Measurements from ENCODE around the gene RNF213.
"Not testable (repeated sequence)": the region's sequence is repeated elsewhere in the genome, so short reads cannot be mapped to it uniquely, and the experiment has no call there.

Gene RNF213

DNA sequence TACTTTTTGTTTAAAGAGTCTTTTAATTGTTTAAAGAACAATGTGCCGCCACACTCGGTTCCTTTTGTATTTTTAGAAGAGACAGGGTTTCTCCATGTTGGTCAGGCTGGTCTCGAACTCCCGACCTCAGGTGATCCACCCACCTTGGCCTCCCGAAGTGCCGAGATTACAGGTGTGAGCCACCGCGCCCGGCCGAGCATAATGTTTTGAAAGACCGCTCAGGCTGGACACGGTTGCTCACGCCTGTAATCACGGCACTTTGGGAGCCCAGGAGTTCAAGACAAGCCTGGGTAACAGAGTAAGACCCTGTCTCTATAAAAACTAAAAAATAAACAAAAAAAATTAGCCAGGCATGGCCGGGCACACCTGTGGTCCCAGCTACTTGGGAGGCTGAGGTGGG is 59.8 kb downstream of the RNF213 start:
- DNase-seq (ENCODE audit: low spot score) = no peak

DNA sequence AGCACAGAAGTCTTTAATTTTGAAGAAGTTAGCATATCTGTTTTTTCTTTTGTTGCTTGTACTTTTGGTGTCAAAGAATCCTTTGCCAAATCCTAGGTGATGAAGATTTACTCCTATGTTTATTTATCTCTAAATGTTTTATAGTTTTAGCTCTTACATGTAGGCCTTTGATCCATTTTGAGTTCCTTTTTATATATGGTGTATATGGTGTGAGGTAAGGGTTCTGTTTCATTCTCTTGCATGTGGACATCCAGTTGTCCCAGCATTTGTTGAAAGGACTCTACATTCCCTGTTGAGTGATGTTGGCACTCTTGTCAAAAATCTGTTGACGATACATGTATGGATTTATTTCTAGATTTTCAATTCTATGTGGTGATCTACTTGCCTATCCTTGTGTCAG is 62.2 kb downstream of the RNF213 start:
- no peak for DNase-seq (ENCODE audit: low spot score)

DNA sequence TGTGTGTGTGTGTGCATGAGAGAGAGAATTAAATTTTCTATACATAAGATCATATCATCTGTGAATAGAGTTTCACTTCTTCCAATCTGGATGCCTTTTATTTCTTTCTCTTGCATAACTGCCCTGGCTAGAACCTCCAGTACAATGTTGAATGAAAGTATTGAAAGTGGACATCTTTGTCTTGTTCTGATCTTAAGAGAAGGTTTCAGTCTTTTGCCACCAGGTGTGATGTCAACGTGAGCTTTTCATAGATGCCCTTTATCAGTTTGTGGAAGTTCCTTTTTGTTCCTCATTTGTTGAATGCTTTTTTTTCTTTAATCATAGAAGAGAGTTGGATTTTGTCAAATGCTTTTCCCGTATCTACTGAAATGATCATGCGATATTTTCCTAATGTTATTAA is 63.3 kb downstream of the RNF213 start:
- DNase-seq (ENCODE audit: low spot score) = no peak

DNA sequence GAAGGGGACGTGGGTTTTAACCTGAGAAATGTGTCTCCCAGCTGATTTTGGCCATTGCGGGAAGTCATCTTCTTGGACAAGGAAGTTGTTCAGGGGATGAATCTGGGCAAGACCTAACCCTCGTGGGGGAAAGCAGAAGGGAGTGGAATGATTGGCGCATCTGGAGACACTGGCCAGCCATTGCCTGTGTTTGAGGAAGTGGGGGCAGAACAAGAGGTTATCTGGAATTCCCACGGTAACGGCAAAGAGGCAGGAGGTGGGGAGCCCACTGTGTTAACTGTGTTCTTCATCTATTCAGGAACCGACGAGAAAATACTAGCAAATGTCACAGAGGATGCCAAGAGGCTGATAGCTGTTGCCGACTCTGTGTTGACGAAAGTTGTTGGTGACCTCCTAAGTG is 66.9 kb downstream of the RNF213 start:
- no peak for DNase-seq (ENCODE audit: low spot score)

DNA sequence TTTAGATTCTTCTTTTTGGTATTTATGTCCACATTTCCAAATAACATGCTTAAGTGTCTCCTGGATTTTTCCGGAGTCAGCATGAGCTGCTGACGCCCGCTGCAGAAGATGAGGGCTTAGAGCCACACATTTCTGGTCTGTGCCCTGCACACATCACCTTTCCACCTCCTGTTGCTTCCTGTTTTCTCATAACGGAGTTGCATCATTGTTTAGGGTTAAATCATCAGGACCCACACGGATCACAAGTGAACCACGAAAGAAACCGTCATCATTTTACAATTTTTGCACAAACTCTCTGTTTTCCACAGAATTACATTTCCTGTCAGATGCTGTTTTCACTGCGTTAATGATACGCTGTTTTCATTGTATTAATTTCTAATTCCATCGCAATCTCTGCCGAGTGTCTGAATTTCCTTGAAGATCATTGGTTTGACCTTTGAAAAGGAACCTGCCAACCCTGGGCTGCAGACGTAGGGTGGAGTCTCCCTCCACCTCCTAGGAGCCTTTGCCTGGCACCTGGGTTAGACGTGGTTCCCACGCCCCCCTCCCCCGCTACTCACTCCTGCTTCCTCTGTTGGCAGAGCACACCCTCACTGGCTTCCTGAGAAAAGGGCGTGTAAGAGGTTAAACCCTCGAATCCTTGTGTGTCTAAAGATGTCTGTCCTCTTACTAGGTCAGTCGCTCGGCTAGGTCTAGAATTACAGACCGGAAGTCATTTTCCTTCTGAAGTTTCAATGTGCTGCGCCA is 68.2 kb downstream of the RNF213 start:
- no peak for DNase-seq (ENCODE audit: low spot score)

DNA sequence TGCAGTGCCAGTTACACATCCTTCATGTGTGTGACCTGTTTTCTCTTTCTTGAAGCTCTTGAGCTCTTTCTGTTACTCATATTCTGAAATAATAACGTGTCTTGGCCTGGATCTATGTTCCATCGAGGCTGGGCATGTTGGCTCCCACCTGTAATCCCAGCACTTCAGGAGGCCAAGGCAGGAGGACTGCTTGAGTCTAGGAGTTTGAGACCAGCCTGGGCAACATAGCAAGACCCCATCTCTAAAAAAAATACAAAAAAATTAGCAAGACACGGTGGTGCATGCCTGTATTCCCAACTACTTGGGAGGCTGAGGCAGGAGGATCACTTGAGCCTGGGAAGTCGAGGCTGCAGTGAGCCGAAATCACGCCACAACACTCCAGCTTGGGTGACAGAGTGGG is 68.8 kb downstream of the RNF213 start:
- not testable (repeated sequence) for DNase-seq (ENCODE audit: low spot score)

DNA sequence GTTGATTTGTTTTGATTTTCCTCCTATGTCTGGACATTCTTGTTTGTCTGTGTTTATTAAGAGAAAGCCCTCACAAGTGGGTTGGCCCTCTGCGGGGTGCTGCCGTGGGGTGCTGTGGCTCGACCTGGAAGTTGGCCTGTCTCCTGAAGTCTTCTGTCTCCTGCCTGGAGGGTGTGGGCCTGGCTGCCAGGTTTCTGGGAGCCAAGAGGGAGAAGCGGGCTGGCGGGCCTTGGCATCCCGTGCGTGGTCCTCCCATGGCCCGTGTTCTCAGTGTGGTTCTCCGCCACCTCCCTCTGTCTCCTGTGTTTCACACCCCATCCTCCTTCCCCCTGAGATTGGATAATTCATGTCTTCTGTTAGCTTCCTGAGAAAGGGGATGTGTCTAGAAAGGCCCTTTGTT is 69.6 kb downstream of the RNF213 start:
- no peak for DNase-seq (ENCODE audit: low spot score)

DNA sequence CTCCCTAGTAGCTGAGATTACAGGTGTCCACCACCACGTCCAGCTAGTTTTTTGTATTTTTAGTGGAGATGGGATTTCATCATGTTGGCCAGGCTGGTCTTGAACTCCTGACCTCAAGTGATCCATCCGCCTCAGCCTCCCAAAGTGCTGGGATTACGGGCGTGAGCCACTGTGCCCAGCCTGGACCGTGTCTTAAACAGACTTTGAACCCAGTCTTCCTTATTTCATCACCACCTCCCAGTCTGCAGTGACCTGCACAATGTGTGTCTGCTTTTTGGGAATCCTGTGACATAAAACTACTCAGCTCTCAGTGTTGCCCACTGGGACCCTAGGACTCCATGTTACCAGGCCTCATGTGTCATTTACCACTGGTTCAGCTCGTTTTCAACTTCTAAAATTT is 70.3 kb downstream of the RNF213 start:
- DNase-seq (ENCODE audit: low spot score) = not testable (repeated sequence)

DNA sequence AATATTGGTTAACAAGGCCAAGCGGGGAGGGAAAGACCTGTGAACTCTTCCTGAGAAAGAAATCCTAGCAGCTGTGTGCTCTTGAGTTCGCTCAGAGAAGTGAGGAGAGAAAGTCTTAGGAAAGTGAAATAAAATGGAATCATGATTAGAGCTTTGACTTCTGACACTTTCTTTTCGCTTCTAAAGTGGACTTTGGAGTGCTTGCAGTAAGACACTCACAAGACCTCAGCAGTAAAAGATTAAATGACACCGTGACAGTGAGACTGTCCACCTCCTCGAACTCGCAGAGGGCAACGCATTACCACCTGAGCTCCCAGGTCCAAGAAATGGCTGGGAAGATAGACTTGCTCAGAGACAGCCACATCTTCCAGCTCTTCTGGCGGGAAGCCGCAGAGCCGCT is 71.2 kb downstream of the RNF213 start:
- no peak for DNase-seq (ENCODE audit: low spot score)

DNA sequence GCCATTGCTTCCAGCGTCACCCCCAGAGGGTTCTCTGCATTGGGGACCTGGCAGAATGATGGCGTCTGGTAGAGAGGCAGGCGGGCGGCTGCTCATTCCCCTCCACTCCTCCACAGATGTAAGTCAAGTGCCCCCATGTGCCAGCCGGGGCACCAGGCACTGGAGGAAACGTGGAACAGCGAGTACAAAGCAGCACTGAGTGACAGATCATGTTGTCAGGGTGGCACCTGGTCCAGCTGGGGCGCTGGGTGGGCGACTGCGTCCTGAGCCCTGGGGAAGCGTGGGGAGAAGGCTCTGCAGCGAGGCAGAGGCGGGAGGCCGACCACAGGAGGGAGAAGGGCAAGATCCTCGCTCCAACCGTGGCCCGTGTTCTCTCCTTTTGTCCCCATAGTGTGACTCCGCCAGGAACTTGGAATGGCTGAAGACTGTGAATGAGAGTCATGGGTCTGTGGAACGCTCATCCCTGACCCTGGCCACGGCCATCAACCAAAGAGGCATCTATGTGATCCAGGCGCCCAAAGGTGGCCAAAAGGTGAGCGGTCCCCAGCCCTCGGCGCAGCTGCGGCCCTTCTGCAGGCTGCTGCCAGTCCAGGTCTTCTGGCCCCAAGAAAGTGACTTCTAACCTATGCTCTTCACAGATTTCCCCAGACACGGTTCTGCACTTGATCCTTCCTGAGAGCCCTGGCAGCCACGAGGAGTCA is 76.7 kb downstream of the RNF213 start:
- no peak for DNase-seq (ENCODE audit: low spot score)

DNA sequence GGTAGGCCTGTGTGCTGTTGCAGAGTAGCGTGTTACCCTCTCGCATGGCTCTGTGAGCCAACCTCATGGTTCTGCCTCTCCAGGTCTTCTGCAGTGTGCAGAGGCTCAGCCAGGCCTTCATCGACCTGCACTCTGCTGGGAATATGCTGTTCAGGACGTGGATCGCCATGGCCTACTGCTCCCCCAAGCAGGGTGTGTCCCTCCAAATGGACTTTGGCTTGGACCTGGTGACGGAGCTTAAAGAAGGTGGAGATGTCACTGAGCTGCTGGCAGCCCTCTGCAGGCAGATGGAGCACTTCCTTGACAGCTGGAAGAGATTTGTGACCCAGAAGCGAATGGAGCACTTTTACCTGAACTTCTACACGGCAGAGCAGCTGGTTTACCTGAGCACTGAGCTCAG is 78.5 kb downstream of the RNF213 start:
- no peak for DNase-seq (ENCODE audit: low spot score)

DNA sequence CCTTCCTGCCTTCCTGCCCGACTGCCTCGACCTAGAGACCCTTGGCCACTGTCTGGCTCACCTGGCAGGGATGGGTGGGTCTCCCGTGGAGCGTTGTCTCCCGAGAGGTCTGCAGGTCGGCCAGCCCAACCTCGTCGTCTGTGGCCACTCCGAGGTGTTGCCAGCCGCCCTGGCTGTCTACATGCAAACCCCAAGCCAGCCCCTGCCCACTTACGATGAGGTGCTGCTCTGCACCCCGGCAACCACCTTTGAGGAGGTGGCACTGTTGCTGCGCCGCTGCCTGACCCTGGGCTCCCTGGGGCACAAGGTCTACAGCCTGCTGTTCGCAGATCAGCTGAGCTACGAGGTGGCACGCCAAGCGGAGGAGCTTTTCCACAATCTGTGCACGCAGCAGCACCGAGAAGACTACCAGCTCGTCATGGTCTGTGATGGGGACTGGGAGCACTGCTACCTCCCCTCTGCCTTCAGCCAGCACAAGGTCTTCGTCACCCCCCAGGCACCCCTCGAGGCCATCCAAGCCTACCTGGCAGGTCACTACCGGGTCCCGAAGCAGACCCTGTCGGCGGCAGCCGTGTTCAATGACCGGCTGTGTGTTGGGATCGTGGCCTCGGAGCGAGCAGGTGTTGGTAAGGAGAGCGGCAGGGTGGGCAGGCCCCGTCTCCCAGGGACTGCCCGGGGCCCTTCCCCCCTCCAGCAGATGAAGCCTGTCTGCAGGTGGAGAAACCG is 79.2 kb downstream of the RNF213 start:
- no peak for DNase-seq (ENCODE audit: low spot score)

DNA sequence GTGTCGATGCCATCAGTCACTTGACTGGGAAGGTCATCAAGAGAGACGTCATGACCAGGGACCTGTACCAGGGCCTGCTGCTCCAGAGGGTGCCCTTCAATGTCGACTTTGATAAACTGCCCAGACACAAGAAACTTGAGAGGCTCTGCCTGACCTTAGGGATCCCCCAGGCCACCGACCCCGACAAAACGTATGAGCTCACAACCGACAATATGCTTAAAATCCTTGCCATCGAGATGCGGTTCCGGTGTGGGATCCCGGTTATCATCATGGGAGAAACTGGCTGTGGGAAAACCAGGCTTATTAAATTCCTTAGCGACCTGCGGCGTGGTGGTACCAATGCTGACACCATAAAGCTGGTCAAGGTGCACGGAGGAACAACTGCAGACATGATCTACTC is 84.7 kb downstream of the RNF213 start:
- no peak for DNase-seq (ENCODE audit: low spot score)

DNA sequence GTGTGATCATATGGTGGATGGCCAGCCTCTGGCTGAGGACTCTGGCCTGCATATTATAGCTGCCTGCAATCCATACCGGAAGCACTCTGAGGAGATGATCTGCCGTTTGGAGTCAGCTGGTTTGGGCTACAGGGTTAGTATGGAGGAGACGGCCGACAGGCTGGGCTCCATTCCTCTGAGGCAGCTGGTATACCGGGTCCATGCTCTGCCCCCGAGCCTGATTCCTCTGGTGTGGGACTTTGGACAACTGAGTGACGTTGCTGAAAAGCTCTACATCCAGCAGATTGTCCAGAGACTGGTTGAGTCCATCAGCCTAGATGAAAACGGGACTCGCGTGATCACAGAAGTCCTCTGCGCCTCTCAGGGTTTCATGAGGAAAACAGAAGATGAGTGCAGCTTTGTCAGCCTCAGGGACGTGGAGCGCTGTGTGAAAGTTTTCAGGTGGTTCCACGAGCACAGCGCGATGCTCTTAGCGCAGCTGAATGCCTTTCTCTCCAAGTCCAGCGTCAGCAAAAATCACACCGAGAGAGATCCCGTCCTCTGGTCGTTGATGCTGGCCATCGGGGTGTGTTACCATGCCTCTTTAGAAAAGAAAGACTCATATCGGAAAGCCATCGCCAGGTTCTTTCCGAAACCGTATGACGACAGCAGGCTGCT is 85.3 kb downstream of the RNF213 start:
- no peak for DNase-seq (ENCODE audit: low spot score)

DNA sequence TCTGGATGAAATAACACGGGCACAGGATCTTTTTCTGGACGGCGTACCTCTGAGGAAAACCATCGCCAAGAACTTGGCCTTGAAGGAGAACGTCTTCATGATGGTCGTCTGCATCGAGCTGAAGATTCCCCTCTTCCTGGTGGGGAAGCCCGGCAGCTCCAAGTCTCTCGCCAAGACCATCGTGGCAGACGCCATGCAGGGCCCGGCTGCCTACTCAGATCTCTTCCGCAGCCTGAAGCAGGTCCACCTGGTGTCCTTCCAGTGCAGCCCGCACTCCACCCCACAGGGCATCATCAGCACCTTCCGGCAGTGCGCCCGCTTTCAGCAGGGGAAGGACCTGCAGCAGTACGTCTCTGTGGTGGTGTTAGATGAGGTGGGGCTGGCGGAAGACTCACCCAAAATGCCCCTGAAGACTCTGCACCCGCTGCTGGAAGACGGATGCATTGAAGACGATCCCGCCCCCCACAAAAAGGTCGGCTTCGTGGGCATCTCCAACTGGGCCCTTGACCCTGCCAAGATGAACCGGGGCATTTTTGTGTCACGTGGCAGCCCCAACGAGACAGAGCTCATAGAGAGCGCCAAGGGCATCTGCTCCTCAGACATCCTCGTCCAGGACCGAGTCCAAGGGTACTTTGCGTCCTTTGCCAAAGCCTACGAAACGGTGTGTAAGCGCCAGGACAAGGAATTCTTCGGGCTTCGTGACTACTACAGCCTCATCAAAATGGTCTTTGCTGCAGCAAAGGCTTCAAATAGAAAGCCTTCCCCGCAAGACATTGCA is 86.0 kb downstream of the RNF213 start:
- DNase-seq (ENCODE audit: low spot score) = no peak

DNA sequence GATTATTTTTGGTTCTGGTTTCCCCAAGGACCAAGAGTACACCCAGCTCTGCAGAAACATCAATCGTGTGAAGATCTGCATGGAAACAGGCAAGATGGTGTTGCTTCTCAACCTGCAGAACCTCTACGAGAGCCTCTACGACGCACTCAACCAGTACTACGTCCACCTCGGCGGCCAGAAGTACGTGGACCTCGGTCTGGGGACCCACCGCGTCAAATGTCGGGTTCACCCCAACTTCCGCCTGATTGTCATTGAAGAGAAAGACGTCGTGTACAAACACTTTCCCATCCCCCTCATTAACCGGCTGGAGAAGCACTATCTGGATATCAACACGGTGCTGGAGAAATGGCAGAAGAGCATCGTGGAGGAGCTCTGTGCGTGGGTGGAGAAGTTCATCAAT is 86.9 kb downstream of the RNF213 start:
- DNase-seq (ENCODE audit: low spot score) = no peak

DNA sequence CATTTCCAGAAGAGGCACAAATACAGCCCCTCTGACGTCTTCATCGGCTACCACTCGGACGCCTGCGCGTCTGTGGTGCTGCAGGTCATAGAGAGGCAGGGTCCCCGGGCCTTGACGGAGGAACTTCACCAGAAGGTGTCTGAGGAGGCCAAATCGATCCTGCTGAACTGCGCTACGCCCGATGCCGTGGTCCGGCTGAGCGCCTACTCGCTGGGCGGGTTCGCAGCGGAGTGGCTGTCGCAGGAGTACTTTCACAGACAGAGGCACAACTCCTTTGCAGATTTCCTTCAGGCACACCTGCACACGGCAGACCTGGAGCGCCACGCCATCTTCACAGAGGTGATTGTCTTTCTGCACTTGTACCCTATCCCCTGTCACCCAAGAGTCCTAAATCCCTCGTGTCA is 87.3 kb downstream of the RNF213 start:
- no peak for DNase-seq (ENCODE audit: low spot score)

DNA sequence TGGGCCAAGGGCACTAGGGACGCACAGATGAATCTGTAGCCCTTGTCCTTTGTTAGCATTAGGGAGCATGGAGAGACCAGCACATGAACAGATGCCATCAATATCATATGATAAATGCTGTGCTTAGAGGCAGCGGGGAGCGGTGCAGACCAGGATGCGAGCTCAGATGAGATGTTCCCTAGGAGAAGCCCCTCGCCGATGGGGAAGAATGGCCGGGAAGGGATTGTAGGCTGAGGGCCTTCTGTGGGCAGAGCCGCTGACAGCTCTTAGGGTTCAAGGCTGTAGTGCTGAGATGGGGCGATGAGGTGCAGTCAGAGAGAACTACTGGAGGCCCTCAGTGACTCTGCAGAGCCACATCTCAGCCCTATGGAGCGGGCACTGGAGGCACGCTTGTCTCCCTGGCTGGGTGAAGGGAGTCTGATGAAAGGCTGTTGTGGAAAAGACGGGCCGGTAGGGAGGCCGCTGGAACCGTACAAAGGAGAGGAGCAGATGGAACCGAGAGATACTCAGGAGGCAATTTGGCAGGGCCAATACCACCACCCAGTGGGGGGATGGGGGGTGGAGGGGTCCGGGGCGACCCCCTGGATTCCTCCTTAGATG is 88.0 kb downstream of the RNF213 start:
- no peak for DNase-seq (ENCODE audit: low spot score)

DNA sequence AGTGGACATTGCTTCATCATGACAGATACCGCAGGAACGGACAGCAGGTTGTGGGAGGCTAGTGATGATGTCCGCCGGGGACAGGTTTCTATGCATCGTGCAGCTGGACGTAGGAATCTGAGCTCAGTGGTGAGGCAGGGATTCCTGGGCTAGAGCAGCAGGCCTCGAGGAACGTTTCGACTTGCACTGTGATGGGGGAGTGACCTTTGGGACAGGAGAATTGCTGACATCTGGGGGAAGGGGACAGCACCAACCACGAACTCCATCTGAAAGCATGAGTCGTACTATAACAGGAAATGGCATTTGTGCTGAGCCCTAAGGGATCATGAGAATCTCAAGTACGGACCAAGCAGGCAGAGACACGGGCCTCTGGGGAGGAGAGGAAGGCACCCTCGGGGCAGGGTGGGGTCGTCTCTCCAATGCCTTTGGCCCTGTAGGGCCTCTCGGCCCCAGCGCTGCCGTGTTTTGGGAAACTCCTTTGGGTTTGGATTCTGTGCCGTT is 88.5 kb downstream of the RNF213 start:
- DNase-seq (ENCODE audit: low spot score) = no peak

DNA sequence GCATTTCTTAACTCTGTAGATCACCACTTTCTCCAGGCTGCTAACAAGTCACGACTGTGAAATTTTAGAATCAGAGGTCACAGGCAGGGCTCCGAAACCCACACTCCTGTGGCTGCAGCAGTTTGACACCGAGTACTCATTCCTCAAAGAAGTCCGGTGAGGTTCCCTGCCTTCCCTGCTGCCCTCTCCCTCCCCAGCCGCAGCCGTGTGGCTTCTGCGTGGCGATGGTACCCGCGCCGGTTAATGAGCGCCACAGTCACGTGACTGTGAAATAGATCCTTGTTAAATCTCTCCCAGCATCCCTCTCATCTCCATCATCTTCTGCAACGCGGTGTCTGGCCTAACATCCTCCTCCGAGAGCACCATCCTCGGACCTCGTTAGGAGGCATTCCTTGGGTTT is 89.1 kb downstream of the RNF213 start:
- no peak for DNase-seq (ENCODE audit: low spot score)

DNA sequence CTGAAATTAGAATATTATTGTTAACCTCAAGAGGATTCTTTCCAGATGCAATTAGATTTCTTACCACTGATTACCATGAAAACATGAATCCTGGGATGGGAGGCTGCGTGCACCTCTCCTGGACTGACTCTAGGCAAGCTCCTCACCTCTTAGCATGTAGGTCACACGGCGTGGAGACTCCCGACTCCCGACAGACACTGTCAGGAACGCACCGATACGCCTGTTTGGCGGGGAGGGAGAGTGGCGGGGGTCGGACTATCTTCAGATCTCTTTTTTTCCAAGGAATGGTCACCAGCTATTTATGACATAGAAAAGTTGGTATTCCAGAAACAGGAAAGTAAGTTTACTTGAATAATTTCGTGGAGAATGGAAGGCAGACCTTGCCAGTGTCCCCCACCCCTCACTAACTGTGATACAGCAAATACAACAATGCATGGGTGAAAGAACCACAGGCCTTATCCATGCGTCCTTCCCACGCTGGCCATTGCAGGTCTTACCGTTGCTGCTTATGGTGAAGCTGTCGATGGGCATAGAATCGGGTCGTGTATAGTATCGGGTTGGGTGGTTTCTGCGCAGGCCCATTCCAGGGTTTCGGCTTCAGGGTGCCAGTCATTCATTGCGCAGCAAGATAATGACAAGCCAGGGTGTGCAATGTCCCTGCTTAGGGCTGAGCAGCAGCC is 91.7 kb downstream of the RNF213 start:
- no peak for DNase-seq (ENCODE audit: low spot score)
